Left colon (tissue), 2 donors: ENCODE results near the gene GARIN5B. TPM values are rescaled to one million over a fixed set of nuclear protein-coding genes. Genes with fewer than 3 reads are reported as not detected.

Source experiments
- ATAC-seq: fragments of 200-7000 bp; cut with Tn5 transposase; one replicate; pipeline ENCODE4 v1.9.1; 2020; ENCODE audit warnings: mild to moderate bottlenecking, moderate library complexity
- DNase-seq, 2 donors: peaks; one replicate each; pipeline ENCODE4 v3.0.0-alpha.2; 2020
- intact Hi-C, 2 donors: fragments of 100-400 bp; cut with DNase I in 1 of 2; cut with micrococcal nuclease in 1 of 2; formaldehyde crosslinking; loops; one replicate each; pipeline versions ENCODE4 v1.11.2 to v1.14.0; 2022; cut with DNase I, micrococcal nuclease
- total RNA-seq, 2 donors: library from RNA; stranded (reverse); fragmentation: NEBNext Ultra II Directional; extraction: Animal tissue kit (Norgen Biotek cat#: 25700); gene quantifications; one replicate each; pipeline ENCODE4 v1.2.1, GENCODE V29; 2021
- donor health status: DM: no; HTN: no; CAD: no.
- donor health status: DM: yes; HTN: yes; CAD: no.

The GARIN5B gene
- total RNA-seq, 2 donors from 2014 or later: not detected

DNA sequence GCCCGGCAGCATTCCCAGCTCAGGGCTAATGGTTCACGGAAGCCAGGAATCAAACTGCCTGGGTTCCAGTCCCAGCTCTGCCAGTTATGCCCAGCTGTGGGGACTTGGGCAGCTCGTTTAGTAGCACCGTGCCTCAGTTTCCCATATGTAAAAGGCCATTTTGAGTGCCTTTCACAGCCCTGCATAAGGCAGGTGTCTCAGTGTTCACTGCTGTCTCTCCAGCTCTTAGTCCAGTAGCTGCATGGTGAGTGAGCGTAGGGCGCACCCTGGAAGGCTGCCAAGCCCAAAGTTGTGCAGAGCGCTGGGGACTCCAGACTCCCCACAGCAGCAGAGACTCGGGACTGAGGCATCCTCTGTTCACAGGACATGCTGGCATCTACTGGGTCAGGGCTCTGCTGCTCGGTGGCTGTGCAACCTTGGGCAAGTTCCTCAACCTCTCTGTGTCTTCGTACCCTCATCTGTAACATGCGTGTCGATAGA, 28.2 kb upstream of the GARIN5B start:
- intact Hi-C loops: no loop called here
- ATAC-seq (no peak), DNase-seq (no peak)

DNA sequence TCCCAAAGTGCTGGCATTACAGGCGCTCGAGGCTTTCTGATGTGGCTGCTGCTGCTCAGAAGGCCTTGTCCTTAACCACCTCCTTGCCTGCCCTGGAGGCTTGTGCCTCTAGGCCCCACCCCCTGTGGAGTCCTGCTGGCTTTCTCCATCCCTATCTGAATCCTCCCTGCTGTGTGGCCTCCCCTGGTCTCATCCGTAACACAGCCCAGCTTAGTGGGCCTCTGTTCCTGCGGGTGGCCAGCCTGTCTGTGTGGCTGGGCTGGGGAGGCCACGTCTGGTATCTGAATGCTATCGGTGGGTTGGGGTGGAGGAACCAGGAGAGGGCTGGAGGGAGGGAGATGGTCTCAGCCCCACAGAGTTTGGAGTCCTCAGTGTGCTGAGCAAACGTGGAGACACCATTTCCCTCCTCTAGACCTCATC, 27.4 kb upstream of the GARIN5B start:
- intact Hi-C loops: no loop called here
- ATAC-seq (no peak), DNase-seq (no peak)

DNA sequence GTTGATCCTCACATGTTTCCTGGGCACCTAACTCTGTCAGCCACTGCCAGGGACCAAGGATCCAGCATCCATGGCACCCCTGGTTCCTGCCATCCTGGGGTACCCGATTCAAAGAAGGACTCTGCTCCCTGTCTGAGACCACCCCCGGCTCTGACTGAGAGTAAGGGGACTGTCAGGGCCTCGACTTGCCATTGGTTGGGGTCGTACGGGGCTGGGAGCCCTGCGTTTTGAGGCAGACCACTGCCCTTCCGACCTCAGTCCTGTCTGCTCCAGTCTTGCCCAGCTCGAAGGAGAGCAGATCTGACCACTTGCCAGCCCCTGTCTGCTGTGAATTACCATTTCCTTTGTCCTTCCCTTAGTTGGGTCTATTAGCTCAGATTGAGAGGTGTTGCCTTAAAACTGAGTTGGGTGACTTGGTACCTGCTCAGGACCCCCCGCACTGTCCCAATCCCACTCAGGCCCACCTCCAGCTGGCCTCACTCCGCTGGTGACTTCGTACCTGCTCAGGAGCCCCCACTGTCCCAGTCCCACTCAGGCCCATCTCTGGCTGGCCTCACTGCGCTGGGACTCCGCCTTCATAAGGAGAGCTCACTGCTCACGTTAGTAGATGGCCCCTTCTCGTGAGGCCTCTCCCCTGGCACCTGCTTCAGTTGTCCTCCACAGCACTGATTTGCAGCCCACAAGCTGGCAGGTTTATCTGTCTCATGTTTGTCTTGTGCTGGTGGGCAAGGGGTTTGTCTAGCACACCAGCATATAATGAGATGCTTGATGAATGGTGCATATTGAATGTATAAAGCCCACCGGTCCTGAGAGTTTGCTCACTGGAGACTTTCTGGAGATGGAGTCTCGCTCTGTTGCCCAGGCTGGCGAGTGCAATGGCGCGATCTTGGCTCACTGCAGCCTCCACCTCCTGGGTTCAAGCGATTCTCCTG, 26.6 kb upstream of the GARIN5B start:
- ATAC-seq (no peak), DNase-seq (no peak)
- intact Hi-C loops: no loop called here

DNA sequence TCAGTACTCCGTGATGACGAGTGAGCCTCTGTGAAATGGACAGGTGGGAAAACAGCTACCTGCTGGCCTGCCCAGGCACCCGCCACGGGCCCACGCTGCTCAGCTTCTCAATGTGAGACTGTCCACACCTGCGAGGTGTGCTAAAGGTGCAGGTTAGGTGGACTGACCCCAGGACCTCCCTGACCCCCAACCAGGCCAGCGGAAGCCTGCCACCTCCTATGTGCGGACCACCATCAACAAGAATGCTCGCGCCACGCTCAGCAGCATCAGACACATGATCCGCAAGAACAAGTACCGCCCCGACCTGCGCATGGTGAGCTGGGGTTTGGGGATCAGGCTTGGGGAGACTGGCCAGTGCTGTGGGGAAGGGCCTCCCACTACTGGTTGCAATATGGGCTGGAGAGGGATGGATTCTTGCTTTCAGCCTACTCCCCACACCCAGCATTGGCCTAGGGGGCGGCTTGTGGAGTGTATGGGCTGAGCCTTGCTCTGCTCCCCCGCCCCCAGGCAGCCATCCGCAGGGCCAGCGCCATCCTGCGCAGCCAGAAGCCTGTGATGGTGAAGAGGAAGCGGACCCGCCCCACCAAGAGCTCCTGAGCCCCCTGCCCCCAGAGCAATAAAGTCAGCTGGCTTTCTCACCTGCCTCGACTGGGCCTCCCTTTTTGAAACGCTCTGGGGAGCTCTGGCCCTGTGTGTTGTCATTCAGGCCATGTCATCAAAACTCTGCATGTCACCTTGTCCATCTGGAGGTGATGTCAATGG, 24.9 kb upstream of the GARIN5B start:
- no peak for DNase-seq
- intact Hi-C loops: no loop called here
- ATAC-seq: no peak

DNA sequence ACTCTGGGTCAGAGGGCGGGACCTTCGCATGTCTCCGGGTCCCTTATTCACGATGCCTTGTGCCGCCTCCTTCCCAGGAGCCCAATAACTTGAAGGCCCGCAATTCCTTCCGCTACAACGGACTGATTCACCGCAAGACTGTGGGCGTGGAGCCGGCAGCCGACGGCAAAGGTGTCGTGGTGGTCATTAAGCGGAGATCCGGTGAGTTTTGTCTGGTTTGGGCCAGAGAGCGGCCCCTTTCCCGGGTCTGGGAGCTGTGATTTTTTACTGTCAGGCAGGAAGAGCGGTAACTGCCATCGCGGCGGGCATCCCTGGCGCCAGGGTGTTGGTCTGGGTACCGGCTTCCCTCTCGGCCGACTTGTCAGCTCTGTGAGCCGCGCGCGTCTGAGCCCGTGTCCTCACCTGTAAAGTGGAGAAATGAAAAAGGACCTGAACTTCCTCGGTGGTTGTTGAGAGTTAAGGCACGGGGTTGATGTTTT, 23.5 kb upstream of the GARIN5B start:
- DNase-seq (no peak), ATAC-seq (no peak)
- intact Hi-C loops: no loop called here

DNA sequence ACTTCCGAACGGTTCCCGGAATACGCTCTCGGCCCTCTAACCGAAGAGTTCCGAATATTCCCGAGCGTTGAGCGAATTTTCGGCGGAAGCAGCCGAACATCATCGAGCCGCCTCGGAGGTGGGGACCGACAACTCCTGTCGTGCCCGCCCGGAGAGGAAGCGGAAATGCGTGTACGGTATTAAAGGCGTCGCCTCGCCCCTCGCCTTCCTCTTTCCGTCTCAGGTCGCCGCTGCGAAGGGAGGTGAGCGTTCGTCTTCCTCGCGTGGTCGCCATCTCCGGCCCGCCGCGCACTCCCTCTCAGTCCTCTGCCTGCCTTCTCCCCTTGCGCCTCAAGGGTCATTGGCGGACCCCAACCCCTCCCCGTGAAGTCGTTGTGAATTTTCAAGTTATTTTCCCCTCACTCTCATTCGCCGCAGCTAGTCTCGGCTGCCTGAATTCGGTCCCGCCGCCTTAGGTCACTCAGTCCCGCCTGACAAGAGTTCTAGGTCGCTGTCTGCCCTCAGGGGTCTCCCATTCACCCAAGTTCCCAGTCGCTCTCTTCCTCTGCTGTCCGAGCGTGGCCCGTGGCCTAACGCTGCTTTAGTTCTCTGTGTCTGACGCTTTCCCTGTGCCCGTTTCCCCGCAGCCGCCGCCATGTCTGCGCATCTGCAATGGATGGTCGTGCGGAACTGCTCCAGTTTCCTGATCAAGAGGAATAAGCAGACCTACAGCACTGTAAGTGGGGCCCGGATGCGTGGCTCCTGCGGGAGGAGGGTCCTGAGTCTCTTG, 22.8 kb upstream of the GARIN5B start, which contains the start of gene RPL28:
TSS of gene RPL28 (plus strand) at position 209 of the 769 bp plus-strand sequence. CDS start at position 635, 426 bp downstream.
- DNase-seq: peak; percentile 98
- intact Hi-C loops: no loop called here
- ATAC-seq: peak; percentile 73

DNA sequence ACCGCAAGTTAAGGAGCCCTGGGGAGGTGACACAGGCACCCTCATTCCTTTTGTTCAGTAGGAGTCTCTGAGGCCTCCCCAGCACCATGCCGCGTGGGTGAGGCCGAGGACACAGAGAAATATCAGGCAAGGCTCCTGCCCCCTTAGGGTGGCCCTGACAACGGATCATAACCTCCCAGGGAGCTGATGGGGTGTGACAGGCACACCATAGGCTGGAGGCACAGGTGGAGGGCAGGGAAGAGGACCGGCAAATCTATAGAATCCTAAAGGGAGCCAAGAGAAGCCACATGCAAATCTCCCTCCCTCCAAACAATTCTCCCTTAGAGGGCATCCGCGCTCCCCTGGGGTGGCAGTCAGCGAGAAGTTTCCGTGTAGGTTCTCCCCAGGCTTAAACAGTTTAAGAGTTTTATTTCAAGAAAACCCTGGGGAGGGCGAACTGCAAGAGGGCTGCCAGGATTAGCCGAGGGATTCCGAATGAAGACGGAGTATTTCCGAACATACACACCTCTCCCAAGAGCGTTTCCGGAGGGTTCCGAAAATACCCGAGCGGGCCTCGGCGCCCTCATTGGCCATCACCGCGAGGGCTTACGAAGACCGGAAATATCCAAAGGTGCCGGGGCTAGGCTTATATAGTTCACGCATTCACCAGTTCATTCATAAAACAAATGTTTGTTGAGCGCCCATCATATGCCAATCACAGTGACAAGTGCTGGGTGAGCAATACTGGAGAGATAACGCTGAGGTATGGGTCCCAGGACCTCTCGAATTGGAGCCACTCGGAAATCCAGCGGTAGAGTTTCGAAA, 22.1 kb upstream of the GARIN5B start:
- DNase-seq: peak; percentile 97
- peak; percentile 76 for ATAC-seq
- intact Hi-C loops: no loop called here

DNA sequence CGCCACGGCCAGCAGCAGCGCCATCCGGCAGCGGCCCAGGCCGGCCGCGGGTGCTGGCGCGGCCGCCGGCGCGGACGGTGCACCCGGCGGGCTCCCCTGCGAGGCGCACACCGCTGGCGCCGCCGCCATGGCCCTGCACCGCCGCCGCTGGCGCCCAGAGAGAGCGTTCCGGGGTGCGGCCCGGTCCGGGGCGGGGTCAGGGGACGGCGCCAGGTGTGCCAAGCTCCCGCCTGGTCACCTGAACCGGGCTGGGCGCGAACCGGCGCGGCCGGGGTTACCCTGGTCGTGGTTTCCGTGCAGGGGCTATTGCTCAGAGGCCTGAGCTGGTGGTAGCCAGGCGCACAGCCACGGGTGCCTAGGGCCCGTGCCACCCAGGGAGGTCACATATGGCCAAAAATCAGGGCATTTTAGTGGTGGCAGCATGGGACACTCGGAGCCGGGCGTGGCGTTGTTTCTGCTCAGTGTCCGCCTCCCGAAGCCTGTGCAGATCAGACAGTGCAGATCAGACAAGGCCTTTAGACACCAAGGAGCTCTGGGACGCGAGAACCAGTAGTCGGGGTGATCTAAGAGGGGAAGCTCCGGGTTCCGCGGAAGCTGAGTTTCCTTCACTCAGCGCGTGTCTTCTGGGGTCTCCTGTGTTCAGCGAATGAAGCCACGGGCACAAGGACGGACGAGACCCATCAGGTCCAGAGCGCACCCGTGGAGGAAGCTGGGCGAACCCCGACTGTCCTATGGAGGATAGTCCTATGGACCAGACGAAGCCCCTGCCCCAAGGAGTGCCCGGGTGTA, 21.3 kb upstream of the GARIN5B start, which contains the start of gene TMEM238:
TSS of gene TMEM238 (minus strand) at position 162 of the 789 bp plus-strand sequence. CDS start at position 129, 33 bp downstream.
- intact Hi-C loops: no loop called here
- ATAC-seq (peak; percentile 63), DNase-seq (peak; percentile 78 to 83)

DNA sequence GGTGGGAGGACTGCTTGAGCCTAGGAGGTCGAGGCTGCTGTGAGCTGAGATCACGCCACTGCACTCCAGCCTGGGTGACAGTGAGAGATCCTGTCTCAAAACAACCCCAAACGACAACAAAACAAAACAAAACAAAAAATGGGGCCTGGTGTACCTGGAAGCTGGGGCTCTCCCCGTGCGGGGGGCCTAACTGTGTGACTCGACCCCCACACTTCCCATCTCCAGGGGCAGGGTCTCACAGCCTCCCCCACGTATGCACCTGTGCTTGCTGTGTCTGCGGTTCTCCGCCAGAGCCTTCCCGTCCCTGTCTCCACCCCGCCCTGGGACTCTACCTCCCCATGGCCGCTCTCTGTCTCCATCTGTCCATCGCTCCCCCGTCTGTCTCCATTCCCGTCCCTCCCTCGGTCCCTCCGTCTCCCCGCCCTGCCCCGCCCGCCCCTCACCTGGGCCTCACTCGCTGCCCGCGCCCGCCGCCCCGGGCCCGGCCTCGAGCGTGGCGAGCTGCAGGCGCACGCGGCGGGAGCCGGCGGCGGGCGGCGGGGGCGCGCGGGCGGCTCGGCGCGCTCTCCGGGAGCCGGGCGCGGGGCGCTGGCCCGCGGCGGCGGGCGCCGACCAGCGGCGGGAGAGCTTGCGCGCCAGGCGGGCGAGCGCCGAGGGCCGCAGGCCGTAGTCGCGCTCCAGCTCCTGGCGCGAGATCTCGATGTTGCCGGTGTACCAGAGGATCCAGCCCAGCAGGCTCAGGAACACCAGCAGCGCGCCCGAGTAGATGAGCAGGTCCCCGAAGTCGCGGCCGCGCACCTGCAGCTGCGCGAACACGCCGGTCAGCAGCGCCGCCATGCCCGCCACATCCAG, 20.4 kb upstream of the GARIN5B start:
- intact Hi-C loops: no loop called here
- DNase-seq (peak; percentile 59 to 67), ATAC-seq (peak; percentile 9)

DNA sequence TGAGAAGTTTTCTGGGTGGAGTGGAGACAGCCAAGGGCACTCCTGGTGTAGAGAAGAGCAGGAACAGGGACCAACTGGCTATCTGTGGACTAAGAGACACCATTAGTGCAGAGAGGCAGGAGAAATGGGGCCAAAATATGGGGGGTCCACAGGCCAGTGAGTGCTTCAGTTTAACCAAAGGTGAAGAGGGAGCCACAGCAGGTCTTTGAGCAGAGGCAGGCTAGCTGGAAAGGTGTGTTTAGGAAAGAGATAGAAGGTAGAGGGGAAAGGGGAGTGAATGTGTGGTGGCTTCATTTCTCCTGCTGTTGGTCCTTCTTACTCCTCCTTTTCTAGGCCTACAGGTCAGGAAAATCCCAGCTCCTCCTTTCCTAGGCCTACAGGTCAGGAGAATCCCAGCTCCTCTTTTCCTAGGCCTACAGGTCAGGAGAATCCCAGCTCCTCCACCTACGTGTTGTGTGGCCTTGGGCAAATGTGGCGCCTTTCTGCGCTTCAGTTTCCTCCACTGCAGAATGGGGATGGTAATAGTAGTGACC, 19.5 kb upstream of the GARIN5B start:
- ATAC-seq: no peak
- intact Hi-C loops: no loop called here
- DNase-seq: no peak

DNA sequence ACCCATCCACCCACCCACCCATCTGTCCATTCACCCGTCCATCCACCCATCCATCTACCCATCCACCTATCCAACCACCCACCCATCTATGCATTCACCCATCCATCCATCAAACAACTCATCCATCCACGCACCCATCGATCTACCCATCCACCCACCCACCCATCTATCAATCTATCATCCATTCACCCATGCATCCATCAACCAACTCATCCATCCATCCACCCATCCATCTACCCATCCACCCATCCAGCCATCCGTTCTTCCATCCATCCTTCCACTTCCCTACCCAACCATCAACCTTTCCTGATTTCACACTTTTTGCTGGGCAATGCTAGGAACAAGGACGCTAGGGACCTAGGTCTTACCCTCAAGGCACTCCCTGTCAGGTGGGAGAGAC, 19.0 kb upstream of the GARIN5B start:
- ATAC-seq: no peak
- no peak for DNase-seq
- intact Hi-C loops: no loop called here

DNA sequence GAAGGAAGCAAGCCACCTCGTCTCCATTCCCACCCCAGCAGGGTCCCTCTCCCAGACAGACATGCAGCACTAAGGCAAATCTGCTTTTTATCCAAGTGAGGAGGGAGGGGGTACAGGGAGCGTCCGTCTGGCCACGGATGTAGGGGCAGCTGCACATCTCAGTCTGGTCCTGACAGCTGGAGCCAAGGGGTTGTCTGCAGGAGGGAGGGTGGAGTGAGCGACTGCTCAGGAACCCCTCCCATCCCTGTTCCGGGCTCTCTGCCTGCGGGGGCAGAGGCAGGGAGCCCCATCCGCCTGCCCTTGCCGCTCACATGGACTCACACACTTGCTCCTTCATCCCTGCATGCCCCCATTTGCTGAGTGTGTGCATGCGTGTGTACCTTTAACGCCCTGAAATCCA, 16.1 kb upstream of the GARIN5B start:
- intact Hi-C loops: loop anchor here in 1 of 2 donors (10.0 kb wide), 1 partner anchor 74 kb away; no protein-coding TSS in a partner anchor
- DNase-seq: no peak
- ATAC-seq: no peak

DNA sequence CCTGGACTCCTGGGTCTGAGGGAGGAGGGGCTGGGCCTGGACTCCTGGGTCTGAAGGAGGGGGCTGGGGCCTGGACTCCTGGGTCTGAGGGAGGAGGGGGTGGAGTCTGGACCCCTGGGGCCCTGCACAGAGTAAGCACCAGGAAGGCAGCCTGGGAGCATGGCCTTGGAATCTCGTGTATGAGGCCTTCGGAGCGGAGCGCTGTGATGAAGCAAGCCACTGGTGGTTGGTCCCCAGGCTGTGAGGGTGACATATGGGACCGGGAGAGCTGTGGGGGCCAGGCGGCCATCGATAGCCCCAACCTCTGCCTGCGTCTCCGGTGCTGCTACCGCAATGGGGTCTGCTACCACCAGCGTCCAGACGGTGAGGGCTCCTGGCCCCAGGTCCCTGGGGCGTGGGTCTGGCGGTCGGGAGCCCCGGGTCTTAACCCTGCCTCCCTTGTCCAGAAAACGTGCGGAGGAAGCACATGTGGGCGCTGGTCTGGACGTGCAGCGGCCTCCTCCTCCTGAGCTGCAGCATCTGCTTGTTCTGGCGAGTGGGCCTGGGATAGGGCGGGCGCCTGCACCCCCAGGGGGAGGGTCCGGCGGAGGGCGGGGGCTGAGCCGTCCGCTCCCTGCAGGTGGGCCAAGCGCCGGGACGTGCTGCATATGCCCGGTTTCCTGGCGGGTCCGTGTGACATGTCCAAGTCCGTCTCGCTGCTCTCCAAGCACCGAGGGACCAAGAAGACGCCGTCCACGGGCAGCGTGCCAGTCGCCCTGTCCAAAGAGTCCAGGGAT, 14.5 kb upstream of the GARIN5B start:
- intact Hi-C loops: loop anchor here in 1 of 2 donors (10.0 kb wide), 1 partner anchor 73 kb away; no protein-coding TSS in a partner anchor
- ATAC-seq: no peak
- no peak for DNase-seq

DNA sequence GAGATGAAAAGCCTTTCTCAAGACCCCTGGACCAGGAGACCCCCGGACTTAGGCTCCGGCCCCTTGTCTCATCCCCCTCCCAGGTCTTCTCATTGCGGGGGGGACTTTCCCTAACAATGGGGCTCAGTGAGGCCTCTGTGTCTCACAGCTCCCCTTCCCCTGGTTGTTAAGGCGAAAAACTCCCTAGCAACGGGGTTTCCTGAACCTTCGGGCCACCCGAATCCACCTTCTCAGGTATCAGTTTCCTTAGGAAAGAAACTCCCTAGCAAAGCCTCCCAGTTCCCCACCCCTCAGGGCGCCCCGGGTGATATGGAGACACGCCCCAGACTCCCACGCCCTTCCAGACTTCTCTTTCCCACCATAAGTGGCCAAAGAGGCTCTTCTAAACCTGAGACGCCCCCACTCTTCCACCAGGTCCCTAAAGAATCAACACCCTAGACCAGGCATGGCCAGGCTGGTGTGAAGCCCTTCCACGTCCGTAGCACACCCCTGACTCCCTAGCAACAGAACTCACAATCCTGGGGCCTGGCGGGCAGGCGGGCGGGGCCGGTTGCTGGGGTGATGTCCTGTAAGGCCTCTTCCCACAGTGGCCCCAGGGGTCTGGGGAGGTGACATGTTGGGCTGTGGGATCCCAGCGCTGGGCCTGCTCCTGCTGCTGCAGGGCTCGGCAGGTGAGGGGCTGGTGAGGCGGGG, 13.3 kb upstream of the GARIN5B start, which contains the start of gene TMEM190:
TSS of gene TMEM190 (plus strand) at position 586 of the 693 bp plus-strand sequence. CDS start at position 614, 28 bp downstream.
- DNase-seq (no peak), ATAC-seq (peak; percentile 50)
- intact Hi-C loops: loop anchor here in 1 of 2 donors (10.0 kb wide), 1 partner anchor 72 kb away; no protein-coding TSS in a partner anchor
